Progenitor cell of endocrine pancreas (in vitro differentiated cells): Measurements from ENCODE around the gene ZNF573. TPM values are rescaled to one million over a fixed set of nuclear protein-coding genes. Genes with fewer than 3 reads are reported as not detected.
A peak's percentile ranks its signal among the peaks of the same experiment; 100 is the strongest.

Source experiments
- DNase-seq: peaks from one replicate; pipeline ENCODE4 v3.0.0; 2021; ENCODE audit warnings: low spot score; ENCODE audit not compliant: unreplicated experiment
- H3K27ac Mint-ChIP-seq: 2 replicates; pipeline ENCODE4 v1.8.0; 2021; ENCODE audit warnings: mild to moderate bottlenecking, moderate library complexity, mixed read lengths
- H3K27me3 Mint-ChIP-seq: 2 replicates; pipeline ENCODE4 v1.8.0; 2021; ENCODE audit warnings: mixed read lengths
- H3K36me3 Mint-ChIP-seq: 2 replicates; pipeline ENCODE4 v1.8.0; 2022; ENCODE audit warnings: mixed read lengths; ENCODE audit not compliant: insufficient read depth
- H3K4me1 Mint-ChIP-seq: 2 replicates; pipeline ENCODE4 v1.8.0; 2021; ENCODE audit warnings: low read depth, mixed read lengths
- H3K4me3 Mint-ChIP-seq: 2 replicates; pipeline ENCODE4 v1.8.0; 2021; ENCODE audit warnings: low read depth, mild to moderate bottlenecking, moderate library complexity, mixed read lengths
- H3K9me3 Mint-ChIP-seq: 2 replicates; pipeline ENCODE4 v1.8.0; 2021; ENCODE audit warnings: low read depth, mixed read lengths
- CTCF ChIP-seq: fragments of 200-600 bp; sonication (generic); IDR thresholded peaks from one replicate; pipeline ENCODE4 v1.5.0; 2021; ENCODE audit warnings: antibody characterized with exemption, mild to moderate bottlenecking; ENCODE audit not compliant: unreplicated experiment
- total RNA-seq: library from RNA; stranded (reverse); gene quantifications from 2 replicates; pipeline ENCODE4 v1.2.1, GENCODE V29; 2021

ZNF573 gene
- total RNA-seq, 1 donor from 2014 or later = 12.7 TPM

GRCh38 chr19:37716140-37716539, 63.2 kb downstream of the ZNF573 start:
- Mint-ChIP-seq H3K36me3 (peaks cover 19% of the 10 kb centered on the region), H3K4me3 (peak overlapping the region; percentile 1)

GRCh38 chr19:37706052-37706605, 73.3 kb downstream of the ZNF573 start:
- Mint-ChIP-seq H3K36me3 (peaks cover 53% of the 10 kb centered on the region), H3K4me3 (no peak overlapping the region), H3K27me3 (no peaks in the 10 kb centered on the region), H3K27ac (peak overlapping the region; percentile 56), H3K4me1 (no peaks in the 10 kb centered on the region), H3K9me3 (no peaks in the 10 kb centered on the region)
- DNase-seq = no peak
- TF ChIP-seq CTCF = no peak

More at GRCh38 chr19:37716140-37716539, 63.2 kb downstream of the ZNF573 start:
- H3K9me3 Mint-ChIP-seq = no peaks in the 10 kb centered on the region
- no peak for TF ChIP-seq CTCF
- H3K4me1 Mint-ChIP-seq = peaks cover 28% of the 10 kb centered on the region
- no peaks in the 10 kb centered on the region for H3K27me3 Mint-ChIP-seq
- no peak for DNase-seq
- H3K27ac Mint-ChIP-seq = peak overlapping the region; percentile 84

GRCh38 chr19:37699057-37699456, 80.3 kb downstream of the ZNF573 start:
- H3K9me3 Mint-ChIP-seq = no peaks in the 10 kb centered on the region
- no peaks in the 10 kb centered on the region for H3K4me1 Mint-ChIP-seq
- H3K36me3 Mint-ChIP-seq = peaks cover 42% of the 10 kb centered on the region
- TF ChIP-seq CTCF = no peak
- H3K4me3 Mint-ChIP-seq = no peak overlapping the region
- no peaks in the 10 kb centered on the region for H3K27me3 Mint-ChIP-seq
- DNase-seq = no peak
- no peak overlapping the region for H3K27ac Mint-ChIP-seq

- Mint-ChIP-seq H3K27ac (no peak overlapping the region), H3K9me3 (no peaks in the 10 kb centered on the region), H3K36me3 (peaks cover 36% of the 10 kb centered on the region), H3K4me3 (no peak overlapping the region), H3K4me1 (no peaks in the 10 kb centered on the region), H3K27me3 (no peaks in the 10 kb centered on the region)
- no peak for DNase-seq
- no peak for TF ChIP-seq CTCF
Observed at GRCh38 chr19:37698216-37698615, 81.2 kb downstream of the ZNF573 start.

- no peak overlapping the region for H3K27ac Mint-ChIP-seq
- H3K4me3 Mint-ChIP-seq = no peak overlapping the region
- peaks cover 8% of the 10 kb centered on the region for H3K4me1 Mint-ChIP-seq
- no peaks in the 10 kb centered on the region for H3K27me3 Mint-ChIP-seq
- peaks cover 20% of the 10 kb centered on the region for H3K36me3 Mint-ChIP-seq
- H3K9me3 Mint-ChIP-seq = no peaks in the 10 kb centered on the region
- TF ChIP-seq CTCF = no peak
- DNase-seq = no peak
Observed at GRCh38 chr19:37695144-37695899, 84.1 kb downstream of the ZNF573 start.
